Measurements from ENCODE around the gene MICAL2. TPM values are rescaled to one million over a fixed set of nuclear protein-coding genes. Genes with fewer than 3 reads are reported as not detected.

Gene MICAL2
- total and polyA plus RNA-seq, 10 of the 15 experiments (the other 5 are each of a cell fraction or from before 2014, with no cell fraction given), result 0.90 to 5.6 (median 2.4) TPM

DNA sequence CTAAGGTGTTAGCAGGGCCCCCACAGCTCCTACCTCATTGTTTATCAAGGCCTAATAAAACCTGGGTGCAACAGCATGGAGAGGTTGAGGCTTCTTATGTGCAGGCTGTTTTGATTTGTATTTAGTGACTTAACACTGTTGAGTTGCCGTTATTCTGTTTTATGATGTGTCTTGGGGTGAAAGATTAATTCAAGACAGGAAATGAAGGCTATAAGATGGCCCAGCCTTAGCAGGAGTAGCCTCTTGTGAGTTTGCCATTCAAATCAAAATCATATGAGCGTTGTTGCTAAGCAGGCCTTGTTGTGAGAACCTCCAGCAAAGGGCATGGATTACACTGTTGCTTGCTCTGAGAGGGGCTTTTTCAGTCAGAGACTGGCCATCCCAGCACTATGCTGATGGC, 31.8 kb downstream of the MICAL2 start (continued):
- TF ChIP-seq, protein P1, sequence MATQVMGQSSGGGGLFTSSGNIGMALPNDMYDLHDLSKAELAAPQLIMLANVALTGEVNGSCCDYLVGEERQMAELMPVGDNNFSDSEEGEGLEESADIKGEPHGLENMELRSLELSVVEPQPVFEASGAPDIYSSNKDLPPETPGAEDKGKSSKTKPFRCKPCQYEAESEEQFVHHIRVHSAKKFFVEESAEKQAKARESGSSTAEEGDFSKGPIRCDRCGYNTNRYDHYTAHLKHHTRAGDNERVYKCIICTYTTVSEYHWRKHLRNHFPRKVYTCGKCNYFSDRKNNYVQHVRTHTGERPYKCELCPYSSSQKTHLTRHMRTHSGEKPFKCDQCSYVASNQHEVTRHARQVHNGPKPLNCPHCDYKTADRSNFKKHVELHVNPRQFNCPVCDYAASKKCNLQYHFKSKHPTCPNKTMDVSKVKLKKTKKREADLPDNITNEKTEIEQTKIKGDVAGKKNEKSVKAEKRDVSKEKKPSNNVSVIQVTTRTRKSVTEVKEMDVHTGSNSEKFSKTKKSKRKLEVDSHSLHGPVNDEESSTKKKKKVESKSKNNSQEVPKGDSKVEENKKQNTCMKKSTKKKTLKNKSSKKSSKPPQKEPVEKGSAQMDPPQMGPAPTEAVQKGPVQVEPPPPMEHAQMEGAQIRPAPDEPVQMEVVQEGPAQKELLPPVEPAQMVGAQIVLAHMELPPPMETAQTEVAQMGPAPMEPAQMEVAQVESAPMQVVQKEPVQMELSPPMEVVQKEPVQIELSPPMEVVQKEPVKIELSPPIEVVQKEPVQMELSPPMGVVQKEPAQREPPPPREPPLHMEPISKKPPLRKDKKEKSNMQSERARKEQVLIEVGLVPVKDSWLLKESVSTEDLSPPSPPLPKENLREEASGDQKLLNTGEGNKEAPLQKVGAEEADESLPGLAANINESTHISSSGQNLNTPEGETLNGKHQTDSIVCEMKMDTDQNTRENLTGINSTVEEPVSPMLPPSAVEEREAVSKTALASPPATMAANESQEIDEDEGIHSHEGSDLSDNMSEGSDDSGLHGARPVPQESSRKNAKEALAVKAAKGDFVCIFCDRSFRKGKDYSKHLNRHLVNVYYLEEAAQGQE (IDR thresholded peaks at IDR 0.05; ENCODE audit: low read depth, low read length), result no peak
- TF ChIP-seq, protein P2, sequence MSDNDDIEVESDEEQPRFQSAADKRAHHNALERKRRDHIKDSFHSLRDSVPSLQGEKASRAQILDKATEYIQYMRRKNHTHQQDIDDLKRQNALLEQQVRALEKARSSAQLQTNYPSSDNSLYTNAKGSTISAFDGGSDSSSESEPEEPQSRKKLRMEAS (IDR thresholded peaks at IDR 0.05; ENCODE audit: low read depth, low read length), result no peak
- no peak for TF ChIP-seq ZBED1 (IDR thresholded peaks at IDR 0.05; ENCODE audit: borderline replicate concordance)
- TF ChIP-seq, protein P3, sequence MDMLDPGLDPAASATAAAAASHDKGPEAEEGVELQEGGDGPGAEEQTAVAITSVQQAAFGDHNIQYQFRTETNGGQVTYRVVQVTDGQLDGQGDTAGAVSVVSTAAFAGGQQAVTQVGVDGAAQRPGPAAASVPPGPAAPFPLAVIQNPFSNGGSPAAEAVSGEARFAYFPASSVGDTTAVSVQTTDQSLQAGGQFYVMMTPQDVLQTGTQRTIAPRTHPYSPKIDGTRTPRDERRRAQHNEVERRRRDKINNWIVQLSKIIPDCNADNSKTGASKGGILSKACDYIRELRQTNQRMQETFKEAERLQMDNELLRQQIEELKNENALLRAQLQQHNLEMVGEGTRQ (IDR thresholded peaks at IDR 0.05; ENCODE audit: borderline replicate concordance, low read depth, low read length), result no peak

DNA sequence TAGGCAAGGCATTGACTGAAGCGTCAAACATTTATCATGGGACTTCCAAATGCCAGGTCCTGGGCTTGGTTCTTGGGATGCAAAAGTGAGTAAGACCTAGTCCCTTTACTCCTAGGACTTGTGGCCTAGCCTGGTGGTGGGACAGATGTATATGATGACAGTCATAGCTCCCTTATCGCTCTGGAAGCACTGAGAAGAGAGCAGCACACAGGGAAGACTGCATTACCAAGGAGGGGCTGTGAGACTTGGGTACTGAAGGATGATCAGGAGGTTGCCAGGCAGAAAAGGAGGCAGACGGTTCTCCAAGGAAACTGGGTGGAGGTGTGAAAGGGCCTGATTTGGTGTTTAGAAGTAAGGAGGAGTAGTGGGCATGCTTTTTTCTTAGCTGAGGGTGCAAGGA, 32.5 kb downstream of the MICAL2 start:
- BruUV-seq (replicated peaks), result no TSS peak
- Histone ChIP-seq H3K4me1 (ENCODE audit: control insufficient read depth, insufficient read depth, low read length) (no peaks in the 10 kb centered on the region), H3K9ac (ENCODE audit: control insufficient read depth, insufficient read depth, low read length) (no peak overlapping the region), H3K27ac (ENCODE audit: control insufficient read depth, insufficient read depth) (no peak overlapping the region), H3K27me3 (replicated peaks in 1 of 2; ENCODE audit: control insufficient read depth in 2 of 2, insufficient read depth in 2 of 2, low read length in 1 of 2) (no peaks in the 10 kb centered on the region), H3K4me2 (ENCODE audit: control insufficient read depth, insufficient read depth) (no peak overlapping the region), H3K79me2 (ENCODE audit: control insufficient read depth, insufficient read depth, low read length) (no peaks in the 10 kb centered on the region), H2AFZ (ENCODE audit: control insufficient read depth, low read depth, low read length) (no peak overlapping the region), H3K36me3 (ENCODE audit: control insufficient read depth in 2 of 2, insufficient read depth in 2 of 2, low read length in 1 of 2) (no peaks in the 10 kb centered on the region), H4K20me1 (ENCODE audit: control insufficient read depth, insufficient read depth) (no peaks in the 10 kb centered on the region), H3K4me3 (no peak overlapping the region), H3K9me3 (replicated peaks; ENCODE audit: control insufficient read depth, insufficient read depth, low read length) (no peaks in the 10 kb centered on the region)
- in situ Hi-C loops (cut with MboI), result no loop called here
- intact Hi-C loops (cut with micrococcal nuclease; ENCODE audit: unreplicated experiment), result no loop called here
- RAD21 ChIA-PET (ENCODE audit: unreplicated experiment), result no interaction called here
- SMC1A ChIA-PET (ENCODE audit: uncharacterized antibody, unreplicated experiment), result no interaction called here
- TF ChIP-seq RB1 (IDR thresholded peaks at IDR 0.05; ENCODE audit: borderline replicate concordance) (no peak), GATAD2B (conservative IDR thresholded peaks at IDR 0.05; ENCODE audit: low read depth) (no peak), MYB (IDR thresholded peaks at IDR 0.05; ENCODE audit: borderline replicate concordance, low read depth, low read length) (no peak), SPI1 (IDR thresholded peaks at IDR 0.05; ENCODE audit: borderline replicate concordance, insufficient read depth, low read depth, low read length) (no peak), EZH2 (IDR thresholded peaks at IDR 0.05; ENCODE audit: borderline replicate concordance, control insufficient read depth, low read depth, low read length) (no peak), ATF7 (IDR thresholded peaks at IDR 0.05; ENCODE audit: low read depth) (no peak), TARDBP (IDR thresholded peaks at IDR 0.05; ENCODE audit: borderline replicate concordance) (no peak), RAD21 (IDR thresholded peaks at IDR 0.05; ENCODE audit: insufficient read depth, low read depth, low read length) (no peak), NFIC (IDR thresholded peaks at IDR 0.05; ENCODE audit: low read depth, low read length) (no peak), PAX5 (IDR thresholded peaks at IDR 0.05; ENCODE audit: borderline replicate concordance, low read depth, low read length) (no peak), TBL1XR1 (IDR thresholded peaks at IDR 0.05; ENCODE audit: low read depth, low read length) (no peak), FOS (IDR thresholded peaks at IDR 0.05; ENCODE audit: borderline replicate concordance, extremely low read depth, insufficient read length) (no peak), NR2C1 (IDR thresholded peaks at IDR 0.05) (no peak)
- TF ChIP-seq, protein P4, sequence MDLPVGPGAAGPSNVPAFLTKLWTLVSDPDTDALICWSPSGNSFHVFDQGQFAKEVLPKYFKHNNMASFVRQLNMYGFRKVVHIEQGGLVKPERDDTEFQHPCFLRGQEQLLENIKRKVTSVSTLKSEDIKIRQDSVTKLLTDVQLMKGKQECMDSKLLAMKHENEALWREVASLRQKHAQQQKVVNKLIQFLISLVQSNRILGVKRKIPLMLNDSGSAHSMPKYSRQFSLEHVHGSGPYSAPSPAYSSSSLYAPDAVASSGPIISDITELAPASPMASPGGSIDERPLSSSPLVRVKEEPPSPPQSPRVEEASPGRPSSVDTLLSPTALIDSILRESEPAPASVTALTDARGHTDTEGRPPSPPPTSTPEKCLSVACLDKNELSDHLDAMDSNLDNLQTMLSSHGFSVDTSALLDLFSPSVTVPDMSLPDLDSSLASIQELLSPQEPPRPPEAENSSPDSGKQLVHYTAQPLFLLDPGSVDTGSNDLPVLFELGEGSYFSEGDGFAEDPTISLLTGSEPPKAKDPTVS (IDR thresholded peaks at IDR 0.05; ENCODE audit: low read depth, low read length), result no peak
- WGBS (ENCODE audit: insufficient coverage, insufficient replicate concordance, low lambda C conversion rate, missing lambda C conversion rate), result 17% methylated on average over 3 of the region's 3 CpGs
- CTCF ChIA-PET, result interaction anchor here (0.8 kb wide), 1 partner anchor 99 kb away, joined by 5 read pairs; no protein-coding TSS in a partner anchor
- POLR2A ChIA-PET, result no interaction called here
- ATAC-seq, result no peak
- FAIRE-seq, result no peak
- no peak for DNase-seq (ENCODE audit: low read depth, low spot score)
